Lower leg skin (tissue), 3 donors: ENCODE measurements around the gene B4GALT4.

ENCODE experiments used
- POLR2A ChIP-seq, 2 donors: fragments of 450-650 bp; IDR thresholded peaks; one replicate each; pipeline ENCODE4 v1.6.1; 2016 to 2017; ENCODE audit warnings: antibody characterized with exemption in 2 of 2, mild to moderate bottlenecking in 1 of 2, moderate library complexity in 1 of 2
- TF ChIP-seq, protein P1 (sequence below), 3 donors: fragments of 450-650 bp; IDR thresholded peaks; one replicate each; pipeline ENCODE4 v1.5.1; 2016; ENCODE audit warnings: antibody characterized with exemption in 3 of 3, mild to moderate bottlenecking in 3 of 3, moderate library complexity in 2 of 3

GRCh38 chr3:119170821-119171220 lies 69.9 kb downstream of the B4GALT4 start:
- no peak for TF ChIP-seq POLR2A (IDR thresholded peaks at IDR 0.05)
- TF ChIP-seq, protein P1, sequence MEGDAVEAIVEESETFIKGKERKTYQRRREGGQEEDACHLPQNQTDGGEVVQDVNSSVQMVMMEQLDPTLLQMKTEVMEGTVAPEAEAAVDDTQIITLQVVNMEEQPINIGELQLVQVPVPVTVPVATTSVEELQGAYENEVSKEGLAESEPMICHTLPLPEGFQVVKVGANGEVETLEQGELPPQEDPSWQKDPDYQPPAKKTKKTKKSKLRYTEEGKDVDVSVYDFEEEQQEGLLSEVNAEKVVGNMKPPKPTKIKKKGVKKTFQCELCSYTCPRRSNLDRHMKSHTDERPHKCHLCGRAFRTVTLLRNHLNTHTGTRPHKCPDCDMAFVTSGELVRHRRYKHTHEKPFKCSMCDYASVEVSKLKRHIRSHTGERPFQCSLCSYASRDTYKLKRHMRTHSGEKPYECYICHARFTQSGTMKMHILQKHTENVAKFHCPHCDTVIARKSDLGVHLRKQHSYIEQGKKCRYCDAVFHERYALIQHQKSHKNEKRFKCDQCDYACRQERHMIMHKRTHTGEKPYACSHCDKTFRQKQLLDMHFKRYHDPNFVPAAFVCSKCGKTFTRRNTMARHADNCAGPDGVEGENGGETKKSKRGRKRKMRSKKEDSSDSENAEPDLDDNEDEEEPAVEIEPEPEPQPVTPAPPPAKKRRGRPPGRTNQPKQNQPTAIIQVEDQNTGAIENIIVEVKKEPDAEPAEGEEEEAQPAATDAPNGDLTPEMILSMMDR (IDR thresholded peaks at IDR 0.05) = no peak
